RPMI8226 (cell line): ENCODE results near the gene TRIM71.
"Not testable (repeated sequence)": the region's sequence is repeated elsewhere in the genome, so short reads cannot be mapped to it uniquely, and the experiment has no call there.

Experiments
- DNase-seq: peaks from one replicate; pipeline ENCODE4 v3.0.0-alpha.2; 2015

The TRIM71 gene

GRCh38 chr3:32844322-32844654 is 26.5 kb downstream of the TRIM71 start:
- no peak for DNase-seq

- peak; percentile 30 for DNase-seq
Measured at GRCh38 chr3:32844914-32845313, 27.1 kb downstream of the TRIM71 start.

DNA sequence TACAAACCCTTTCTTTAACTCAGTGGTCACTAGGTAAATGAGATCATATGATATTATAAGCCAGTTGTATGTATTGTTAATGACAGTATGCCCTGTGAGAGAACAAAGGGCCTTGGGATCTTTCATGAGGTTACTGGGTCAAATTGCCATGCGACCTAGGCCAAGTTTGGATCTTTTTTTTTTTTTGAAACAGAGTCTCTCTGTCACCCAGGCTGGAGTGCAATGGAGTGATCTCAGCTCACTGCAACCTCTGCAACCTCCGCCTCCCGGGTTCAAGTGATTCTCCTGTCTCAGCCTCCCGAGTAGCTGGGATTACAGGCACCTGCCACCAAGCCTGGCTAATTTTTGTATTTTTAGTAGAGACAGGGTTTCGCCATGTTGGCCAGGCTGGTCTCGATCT is 27.7 kb downstream of the TRIM71 start:
- DNase-seq, result not testable (repeated sequence)

DNA sequence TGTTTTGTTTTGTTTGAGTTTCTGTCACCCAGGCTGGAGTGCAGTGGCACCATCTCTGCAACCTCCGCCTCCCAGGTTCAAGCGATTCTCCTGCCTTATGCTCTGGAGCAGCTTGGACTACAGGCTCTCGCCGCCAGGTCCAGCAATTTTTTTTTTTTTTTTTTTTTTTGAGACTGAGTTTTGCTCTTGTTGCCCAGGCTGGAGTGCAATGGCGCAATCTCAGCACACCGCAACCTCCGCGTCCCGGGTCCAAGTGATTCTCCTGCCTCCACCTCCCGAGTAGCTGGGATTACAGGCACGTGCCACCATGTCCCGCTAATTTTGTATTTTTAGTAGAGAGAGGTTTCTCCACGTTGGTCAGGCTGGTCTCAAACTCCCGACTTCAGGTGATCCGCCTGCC is 29.2 kb downstream of the TRIM71 start:
- not testable (repeated sequence) for DNase-seq

DNA sequence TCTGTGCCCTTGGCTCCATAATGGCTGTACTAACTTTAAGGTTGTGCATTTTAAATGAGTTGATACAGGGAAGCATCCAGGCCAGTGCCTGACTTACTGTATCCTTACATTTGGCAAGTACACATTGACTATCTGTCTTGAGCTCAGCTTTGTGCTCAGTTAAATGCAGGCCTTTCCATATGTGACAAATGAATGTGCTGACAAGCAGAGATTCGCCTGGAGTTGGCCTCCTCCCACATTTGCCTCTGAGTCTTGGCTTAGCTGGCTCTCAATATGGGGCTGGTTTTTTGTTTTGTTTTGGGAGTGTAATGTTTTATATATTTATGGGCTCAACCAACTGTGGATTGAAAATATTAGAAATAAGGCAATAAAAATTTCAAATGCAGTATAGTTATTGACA is 29.7 kb downstream of the TRIM71 start:
- DNase-seq, result peak; percentile 26

GRCh38 chr3:32848215-32848614 is 30.4 kb downstream of the TRIM71 start:
- no peak for DNase-seq

DNA sequence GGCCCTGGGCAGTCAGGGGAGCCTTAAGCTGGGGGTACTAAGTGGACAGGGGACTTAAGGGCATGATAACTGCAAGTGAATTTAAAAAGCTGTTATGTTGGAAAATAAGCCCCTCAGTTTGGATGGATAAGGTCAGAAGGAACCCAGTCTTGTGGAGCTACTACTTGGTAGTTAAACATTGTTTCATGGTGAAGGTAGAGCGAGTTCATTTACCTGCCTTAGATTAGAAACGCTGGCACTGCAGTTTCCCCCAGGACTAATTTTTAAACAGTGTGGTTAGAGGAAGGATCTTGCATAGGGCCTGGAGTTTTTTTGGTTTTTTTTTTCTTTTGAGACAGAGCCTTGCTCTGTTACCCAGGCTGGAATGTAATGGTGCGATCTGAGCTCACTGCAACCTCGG is 31.2 kb downstream of the TRIM71 start:
- DNase-seq, result no peak

GRCh38 chr3:32850226-32850625 is 32.4 kb downstream of the TRIM71 start:
- no peak for DNase-seq

DNA sequence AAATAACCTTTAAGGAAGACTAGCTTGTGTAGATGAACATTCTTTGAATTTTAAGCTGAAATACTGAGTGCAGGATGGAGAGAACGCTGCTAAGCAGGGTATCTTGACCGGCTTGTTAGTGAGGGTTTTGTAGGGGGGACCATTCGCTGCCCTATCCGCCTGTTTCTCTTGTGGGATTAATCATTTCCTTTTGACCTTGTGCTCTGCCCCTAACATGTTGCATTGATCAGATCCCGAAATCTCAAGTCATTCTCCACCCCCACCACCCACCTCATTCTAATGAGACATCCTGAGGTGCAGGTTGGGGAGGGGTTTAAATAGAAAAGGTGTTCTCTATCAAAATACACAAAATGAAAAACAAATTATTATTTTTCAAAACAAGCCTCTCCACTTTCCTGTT is 32.8 kb downstream of the TRIM71 start:
- no peak for DNase-seq

DNA sequence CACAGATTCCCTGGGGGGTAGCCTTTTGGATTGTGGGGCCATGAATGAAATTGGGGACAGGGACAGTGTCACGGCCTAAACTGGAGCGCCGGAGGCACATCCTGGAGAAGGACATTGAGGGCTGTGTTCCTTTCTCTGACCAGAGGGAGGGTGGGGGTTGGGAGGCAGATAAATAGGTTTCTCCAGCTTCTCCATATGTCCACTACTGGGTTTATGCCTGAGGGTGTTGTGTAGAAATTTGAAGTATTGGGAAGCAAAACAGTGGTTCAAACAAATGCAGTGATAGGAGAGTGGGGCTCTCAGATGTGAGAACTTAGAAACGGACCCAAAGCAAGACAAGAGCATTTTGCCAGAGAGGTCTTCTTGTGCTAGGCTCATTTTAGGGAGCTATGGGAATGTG is 34.3 kb downstream of the TRIM71 start:
- DNase-seq, result no peak

DNA sequence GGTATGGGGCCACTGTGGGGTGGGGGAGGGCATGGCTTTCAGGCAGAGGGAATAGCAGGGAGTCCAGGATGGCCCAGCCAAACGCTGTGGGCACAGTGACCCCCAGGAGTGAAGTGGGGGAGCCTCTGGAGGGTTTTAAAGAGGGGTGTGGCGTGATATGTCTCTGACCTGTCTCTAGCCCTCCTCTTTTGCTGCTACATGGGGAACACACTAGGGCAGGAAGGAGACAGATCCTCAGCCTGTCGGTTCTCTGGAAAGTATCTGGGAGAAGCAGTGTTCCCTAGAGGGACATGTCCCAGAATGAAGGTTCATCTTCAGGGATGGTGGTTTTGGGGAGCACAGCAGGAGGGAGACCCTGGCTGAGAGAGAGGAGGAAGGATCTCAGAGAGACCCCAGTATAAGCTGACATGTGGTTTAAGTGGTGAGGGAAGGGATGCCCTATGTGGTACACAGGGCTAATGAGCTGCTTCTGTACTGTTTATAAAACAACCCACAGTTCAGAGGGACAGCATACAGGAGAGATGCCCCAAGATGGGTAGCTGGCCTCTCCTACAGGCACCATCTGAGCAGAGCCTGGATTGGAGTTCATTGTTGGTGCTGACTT is 37.7 kb downstream of the TRIM71 start:
- no peak for DNase-seq

- no peak for DNase-seq
Measured at GRCh38 chr3:32856355-32856889, 38.6 kb downstream of the TRIM71 start.

DNA sequence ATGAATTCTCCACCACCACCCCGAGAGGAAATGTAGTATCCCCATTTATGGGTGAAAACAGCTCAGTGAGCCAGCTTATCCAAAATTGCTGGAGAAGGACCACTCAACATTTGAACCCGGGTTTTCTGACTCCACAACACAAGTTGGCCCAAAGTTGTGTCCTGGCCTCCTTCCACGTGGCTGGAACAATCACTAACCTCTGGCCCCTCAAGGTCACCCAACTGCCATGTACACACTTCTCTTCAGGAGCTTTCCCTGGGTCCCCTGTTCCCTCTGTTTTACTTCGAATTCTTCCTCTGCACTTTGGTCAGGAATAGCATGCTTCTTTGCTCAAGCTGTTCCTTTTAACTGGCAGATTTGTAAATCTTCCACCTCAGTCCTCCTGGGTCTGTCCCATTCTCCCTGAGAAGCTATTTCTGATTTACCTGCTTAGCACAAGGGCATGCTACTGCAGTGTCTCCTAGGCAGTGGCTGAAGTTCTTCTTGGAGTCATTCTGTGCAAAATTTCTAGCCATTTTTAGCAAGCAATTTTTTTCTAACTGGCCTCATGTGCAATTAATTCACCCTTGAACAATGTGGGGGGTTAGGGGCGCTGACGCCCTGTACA is 39.2 kb downstream of the TRIM71 start:
- no peak for DNase-seq

GRCh38 chr3:32857921-32858320 is 40.1 kb downstream of the TRIM71 start:
- DNase-seq, result no peak

DNA sequence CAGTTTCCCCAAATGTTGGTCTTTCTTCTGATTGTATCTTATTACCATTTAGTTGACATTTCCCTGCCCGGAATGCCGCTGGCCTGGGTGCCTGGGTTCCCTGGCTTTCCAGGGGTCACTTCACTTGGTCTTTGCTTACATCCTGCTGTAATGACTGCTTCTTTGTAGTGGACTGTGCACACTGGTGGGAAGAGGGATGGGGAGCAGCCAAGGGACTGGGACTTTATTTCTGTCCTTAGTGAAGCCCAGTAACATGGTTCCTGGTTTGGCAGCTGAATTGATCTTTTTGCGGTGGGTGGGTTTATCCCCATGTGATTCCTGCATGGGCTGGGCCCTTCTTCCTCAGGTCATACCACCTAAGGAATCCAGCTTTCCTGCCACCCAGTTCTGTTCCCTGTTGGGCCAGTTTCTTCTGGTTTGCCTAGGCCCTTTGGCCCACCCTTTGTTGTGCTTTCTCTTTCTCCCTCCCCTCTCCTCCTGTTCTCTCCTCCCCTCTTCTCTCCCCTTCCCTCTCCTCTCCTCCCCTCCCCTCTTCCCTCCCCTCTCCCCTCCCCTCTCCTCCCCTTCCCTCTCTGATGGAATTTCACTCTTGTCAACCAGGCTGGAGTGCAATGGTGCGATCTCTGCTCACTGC is 41.9 kb downstream of the TRIM71 start:
- DNase-seq, result no peak

DNA sequence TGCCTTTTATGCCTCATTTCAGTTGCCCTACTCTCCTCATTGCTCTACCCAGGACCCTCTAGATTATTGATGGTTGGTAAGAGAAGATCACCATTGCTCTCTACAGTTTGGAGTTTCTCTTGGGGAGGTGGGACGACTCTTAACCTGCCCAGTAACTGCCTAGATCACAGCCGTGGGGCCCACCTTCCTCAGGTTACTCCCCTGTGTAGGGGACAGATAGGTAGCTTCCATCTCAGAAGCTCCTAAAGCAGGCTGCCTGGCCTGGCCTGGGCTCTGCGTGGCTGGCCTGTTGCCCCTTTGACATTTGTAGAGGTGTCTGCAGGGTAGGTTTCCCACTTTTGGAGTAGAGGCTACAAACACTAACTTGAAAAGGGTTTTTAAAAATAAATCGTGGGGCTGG is 42.7 kb downstream of the TRIM71 start:
- no peak for DNase-seq

- no peak for DNase-seq
Measured at GRCh38 chr3:32861681-32862080, 43.9 kb downstream of the TRIM71 start.

- DNase-seq, result no peak
Measured at GRCh38 chr3:32862247-32862935, 44.6 kb downstream of the TRIM71 start.

- no peak for DNase-seq
Measured at GRCh38 chr3:32862936-32863487, 45.2 kb downstream of the TRIM71 start.

DNA sequence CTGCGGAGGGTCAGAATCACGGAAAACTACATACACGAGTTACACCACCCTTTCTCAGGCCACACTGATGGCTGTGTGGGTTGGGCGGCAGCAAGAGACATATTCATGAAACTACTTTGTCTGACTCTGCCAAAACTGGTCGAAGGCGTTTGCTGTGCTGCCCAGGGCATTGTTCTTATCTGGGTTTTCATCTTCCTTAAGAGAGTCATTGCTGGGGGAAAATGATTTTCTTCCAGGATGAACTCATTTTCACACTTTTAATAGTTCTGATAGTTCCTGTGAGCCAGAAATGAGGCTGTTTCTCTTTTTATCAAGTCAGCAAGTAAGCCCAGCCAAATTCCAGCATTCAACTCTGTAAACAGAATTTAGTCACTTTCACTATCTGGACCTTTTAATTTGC is 47.6 kb downstream of the TRIM71 start:
- DNase-seq, result no peak

DNA sequence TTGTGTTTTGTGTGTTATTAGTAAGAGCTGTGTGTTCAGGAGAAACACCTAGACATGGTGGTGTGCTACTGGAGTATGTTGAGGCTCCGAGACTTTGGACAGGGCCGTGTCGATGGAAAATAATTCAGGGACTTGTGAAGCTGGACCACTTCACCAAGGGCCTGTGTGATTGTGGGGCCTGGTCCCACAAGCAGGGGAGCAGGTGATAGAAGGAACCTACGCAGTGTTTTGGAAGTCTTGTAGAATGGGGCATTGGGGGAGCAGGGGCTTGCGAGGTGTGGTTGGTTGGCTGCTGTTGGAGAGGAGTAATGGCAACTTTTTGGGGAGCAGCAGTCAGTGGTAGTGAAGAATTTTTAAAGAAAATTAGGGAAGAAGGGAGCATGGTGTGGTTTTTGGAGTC is 48.7 kb downstream of the TRIM71 start:
- no peak for DNase-seq

DNA sequence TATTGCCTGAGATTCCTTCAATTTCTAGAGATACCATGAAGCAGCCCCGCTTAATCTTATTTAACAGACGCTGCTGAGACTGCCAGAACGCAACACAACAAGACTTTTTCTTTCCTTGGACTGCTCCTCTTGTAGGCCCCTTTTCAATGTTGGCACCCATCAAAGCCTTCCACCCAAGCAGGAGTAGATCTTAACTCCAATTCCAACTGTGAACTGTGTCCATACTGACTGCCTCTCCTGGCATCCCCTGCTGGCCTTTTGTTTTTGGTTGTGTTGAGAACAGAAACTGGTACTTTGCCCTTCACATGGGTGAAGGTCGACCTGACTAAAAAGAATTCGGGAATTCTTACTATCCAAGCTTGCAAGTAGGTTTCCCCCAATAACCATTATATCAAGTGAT is 50.2 kb downstream of the TRIM71 start:
- DNase-seq, result no peak

GRCh38 chr3:32868719-32869512 is 51.1 kb downstream of the TRIM71 start:
- no peak for DNase-seq
